Measurements from ENCODE around the gene YY1.

GRCh38 chr14:100320157-100320856 lies 81.4 kb downstream of the YY1 start:
- TF ChIP-seq, protein P1, sequence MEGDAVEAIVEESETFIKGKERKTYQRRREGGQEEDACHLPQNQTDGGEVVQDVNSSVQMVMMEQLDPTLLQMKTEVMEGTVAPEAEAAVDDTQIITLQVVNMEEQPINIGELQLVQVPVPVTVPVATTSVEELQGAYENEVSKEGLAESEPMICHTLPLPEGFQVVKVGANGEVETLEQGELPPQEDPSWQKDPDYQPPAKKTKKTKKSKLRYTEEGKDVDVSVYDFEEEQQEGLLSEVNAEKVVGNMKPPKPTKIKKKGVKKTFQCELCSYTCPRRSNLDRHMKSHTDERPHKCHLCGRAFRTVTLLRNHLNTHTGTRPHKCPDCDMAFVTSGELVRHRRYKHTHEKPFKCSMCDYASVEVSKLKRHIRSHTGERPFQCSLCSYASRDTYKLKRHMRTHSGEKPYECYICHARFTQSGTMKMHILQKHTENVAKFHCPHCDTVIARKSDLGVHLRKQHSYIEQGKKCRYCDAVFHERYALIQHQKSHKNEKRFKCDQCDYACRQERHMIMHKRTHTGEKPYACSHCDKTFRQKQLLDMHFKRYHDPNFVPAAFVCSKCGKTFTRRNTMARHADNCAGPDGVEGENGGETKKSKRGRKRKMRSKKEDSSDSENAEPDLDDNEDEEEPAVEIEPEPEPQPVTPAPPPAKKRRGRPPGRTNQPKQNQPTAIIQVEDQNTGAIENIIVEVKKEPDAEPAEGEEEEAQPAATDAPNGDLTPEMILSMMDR (IDR thresholded peaks at IDR 0.05), result no peak
- TF ChIP-seq TEAD4 (CRISPR knock-in tag; IDR thresholded peaks at IDR 0.05), result no peak
- TF ChIP-seq MAX (CRISPR knock-in tag; IDR thresholded peaks at IDR 0.05), result no peak
- TF ChIP-seq ZNF671 (CRISPR knock-in tag; IDR thresholded peaks at IDR 0.05), result no peak
- no peak for TF ChIP-seq PRRX2 (CRISPR knock-in tag; IDR thresholded peaks at IDR 0.05)
- no peak for TF ChIP-seq CREM (CRISPR knock-in tag; IDR thresholded peaks at IDR 0.05)
- TF ChIP-seq, protein P2, sequence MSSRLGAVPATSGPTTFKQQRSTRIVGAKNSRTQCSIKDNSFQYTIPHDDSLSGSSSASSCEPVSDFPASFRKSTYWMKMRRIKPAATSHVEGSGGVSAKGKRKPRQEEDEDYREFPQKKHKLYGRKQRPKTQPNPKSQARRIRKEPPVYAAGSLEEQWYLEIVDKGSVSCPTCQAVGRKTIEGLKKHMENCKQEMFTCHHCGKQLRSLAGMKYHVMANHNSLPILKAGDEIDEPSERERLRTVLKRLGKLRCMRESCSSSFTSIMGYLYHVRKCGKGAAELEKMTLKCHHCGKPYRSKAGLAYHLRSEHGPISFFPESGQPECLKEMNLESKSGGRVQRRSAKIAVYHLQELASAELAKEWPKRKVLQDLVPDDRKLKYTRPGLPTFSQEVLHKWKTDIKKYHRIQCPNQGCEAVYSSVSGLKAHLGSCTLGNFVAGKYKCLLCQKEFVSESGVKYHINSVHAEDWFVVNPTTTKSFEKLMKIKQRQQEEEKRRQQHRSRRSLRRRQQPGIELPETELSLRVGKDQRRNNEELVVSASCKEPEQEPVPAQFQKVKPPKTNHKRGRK (CRISPR knock-in tag; IDR thresholded peaks at IDR 0.05; ENCODE audit: borderline replicate concordance), result no peak
- no peak for TF ChIP-seq ZNF317 (CRISPR knock-in tag; IDR thresholded peaks at IDR 0.05; ENCODE audit: borderline replicate concordance, low read depth)
- TF ChIP-seq, protein P3, sequence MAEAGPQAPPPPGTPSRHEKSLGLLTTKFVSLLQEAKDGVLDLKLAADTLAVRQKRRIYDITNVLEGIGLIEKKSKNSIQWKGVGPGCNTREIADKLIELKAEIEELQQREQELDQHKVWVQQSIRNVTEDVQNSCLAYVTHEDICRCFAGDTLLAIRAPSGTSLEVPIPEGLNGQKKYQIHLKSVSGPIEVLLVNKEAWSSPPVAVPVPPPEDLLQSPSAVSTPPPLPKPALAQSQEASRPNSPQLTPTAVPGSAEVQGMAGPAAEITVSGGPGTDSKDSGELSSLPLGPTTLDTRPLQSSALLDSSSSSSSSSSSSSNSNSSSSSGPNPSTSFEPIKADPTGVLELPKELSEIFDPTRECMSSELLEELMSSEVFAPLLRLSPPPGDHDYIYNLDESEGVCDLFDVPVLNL (CRISPR knock-in tag; IDR thresholded peaks at IDR 0.05; ENCODE audit: borderline replicate concordance, low read depth), result no peak
- no peak for TF ChIP-seq FOXK1 (CRISPR knock-in tag; IDR thresholded peaks at IDR 0.05)
- TF ChIP-seq ZBTB21 (CRISPR knock-in tag; IDR thresholded peaks at IDR 0.05; ENCODE audit: borderline replicate concordance), result no peak
- TF ChIP-seq NFE2L1 (CRISPR knock-in tag; IDR thresholded peaks at IDR 0.05), result no peak
- TF ChIP-seq, protein P4, sequence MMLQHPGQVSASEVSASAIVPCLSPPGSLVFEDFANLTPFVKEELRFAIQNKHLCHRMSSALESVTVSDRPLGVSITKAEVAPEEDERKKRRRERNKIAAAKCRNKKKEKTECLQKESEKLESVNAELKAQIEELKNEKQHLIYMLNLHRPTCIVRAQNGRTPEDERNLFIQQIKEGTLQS (CRISPR knock-in tag; conservative IDR thresholded peaks at IDR 0.05), result no peak
- TF ChIP-seq JAZF1 (CRISPR knock-in tag; IDR thresholded peaks at IDR 0.05), result no peak
